GM19395 (cell line): ENCODE results near the gene SYTL1.

Experiments
- ATAC-seq: cut with Tn5 transposase; IDR thresholded peaks from one replicate; pipeline ENCODE4 v1.9.1; 2021; ENCODE audit warnings: mild to moderate bottlenecking, moderate library complexity; ENCODE audit not compliant: unreplicated experiment

The SYTL1 gene

DNA sequence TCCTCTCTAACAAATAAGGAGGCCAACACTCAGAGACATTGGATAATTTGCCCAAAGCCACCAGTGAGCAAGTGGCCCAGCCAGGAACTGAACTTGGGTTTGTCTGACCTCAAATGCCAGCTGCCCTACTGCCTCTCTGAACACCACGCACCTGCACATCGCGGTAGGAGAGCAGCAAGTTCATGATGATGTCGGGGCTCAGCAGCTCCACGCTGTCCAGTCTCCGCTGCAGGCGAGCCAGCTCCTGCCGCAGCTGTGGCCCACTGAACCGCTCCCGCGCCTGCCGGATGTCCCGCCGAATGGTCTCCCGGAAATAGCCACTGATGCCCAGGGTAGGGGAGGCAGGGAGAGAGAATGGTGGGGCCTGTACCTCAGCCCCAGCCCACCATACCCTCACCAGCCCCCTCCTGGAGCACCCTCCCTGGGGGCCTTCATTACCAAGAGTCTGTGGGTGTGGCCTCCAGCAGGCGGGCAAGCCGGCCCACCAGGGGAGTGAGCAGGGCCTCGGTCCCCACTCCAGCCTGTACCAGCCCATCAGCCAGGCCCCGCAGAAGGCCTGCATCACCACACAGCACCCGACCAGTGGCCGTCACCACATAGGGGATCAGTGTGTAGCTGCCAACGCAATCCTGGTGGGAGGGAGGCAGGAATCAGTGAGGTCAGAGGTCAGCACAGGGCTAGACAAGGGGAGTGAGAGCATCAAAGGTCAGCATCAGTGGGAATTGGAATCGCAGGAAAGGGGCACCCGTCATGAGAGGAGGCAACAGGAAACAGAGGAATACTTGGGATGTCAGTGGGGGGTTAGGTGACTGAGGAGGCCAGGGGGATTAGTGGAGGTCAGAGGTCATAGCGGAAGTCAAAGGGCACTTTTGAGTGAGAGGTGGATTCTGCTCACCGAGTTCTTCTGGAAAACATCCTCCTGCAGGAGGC lies 22.2 kb downstream of the SYTL1 start:
- no peak for ATAC-seq

DNA sequence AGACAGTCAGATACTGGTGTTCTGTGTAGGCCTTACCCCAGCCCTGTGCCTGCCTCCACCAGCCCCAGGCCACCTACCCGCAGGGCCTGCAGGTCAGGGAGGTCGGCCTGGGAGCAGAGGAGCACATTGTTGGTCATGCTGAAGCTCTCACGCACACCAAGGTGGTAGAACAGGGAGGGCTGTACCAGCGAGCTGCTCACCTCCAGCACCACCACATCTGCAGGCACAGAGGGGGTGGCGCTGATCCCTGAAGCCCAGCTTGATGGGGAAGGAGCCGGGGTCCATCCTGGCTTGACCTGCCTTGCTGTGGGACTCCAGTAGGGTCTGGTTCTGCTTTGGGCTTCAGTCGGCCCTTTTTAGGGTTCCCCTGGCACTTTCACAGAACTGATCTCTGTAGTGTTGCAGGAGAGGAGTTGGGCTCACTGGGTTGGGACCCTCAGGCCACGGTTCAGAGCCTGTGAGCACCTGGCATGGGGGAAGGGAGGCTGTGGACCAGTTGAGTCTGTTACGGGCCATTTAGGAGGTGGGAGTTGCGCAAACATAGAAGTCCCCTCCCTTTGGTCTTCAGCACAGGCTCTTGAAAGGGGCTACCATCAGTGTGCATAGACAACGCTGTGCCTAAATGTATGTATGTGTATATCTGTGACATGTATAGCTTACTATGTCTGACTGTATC lies 23.0 kb downstream of the SYTL1 start:
- no peak for ATAC-seq

DNA sequence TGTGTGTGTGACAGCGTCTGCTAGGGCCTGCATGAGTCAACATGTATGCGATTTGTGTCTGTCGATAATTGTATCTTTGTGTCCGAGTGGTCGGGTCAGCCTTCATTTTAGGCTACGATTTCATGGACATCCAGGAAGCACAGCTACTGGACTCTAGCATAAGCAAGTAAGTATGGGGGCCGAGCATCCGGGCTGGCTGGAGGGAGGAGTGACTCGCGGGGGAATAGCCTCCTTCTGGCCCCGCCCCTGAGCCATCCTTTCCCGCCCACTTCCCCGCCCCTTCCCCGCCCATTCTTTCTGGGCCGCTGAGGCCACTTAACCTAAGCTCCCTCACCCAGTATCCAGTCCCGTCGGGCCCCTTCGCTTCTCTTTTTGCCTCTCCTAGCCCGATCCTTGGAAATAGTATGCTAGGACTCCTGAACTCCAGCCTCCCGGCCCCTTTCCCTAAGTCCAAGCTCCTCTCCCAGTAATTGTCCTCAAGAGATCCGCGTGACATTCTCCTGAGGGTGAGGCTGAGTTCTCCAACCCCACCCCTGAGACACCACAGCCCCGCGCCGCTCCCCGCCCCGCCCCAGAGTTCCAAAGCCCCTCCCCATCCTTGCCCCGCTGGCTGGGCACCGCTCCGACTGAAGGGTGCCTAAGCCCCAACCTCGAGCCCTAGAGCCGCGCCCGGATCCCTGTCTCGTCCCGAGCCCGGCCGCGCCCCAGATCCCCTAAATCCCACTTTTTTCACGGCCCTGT lies 23.7 kb downstream of the SYTL1 start:
- ATAC-seq: no peak

DNA sequence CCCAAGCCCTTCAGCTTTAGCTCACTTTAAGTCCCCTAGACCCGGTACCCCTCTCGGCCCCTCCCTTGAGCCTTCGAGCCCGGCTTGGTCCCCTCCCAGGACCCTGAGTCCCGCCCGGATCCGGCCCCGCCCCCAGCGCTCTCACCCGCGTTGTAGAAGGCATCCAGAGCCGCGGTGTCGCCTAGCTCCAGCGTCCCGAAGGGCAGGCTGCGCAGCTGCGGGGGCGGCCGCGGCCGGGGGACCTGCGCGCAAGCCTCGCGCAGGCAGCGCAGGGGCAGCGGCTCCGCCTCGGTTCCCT lies 24.2 kb downstream of the SYTL1 start:
- no peak for ATAC-seq

DNA sequence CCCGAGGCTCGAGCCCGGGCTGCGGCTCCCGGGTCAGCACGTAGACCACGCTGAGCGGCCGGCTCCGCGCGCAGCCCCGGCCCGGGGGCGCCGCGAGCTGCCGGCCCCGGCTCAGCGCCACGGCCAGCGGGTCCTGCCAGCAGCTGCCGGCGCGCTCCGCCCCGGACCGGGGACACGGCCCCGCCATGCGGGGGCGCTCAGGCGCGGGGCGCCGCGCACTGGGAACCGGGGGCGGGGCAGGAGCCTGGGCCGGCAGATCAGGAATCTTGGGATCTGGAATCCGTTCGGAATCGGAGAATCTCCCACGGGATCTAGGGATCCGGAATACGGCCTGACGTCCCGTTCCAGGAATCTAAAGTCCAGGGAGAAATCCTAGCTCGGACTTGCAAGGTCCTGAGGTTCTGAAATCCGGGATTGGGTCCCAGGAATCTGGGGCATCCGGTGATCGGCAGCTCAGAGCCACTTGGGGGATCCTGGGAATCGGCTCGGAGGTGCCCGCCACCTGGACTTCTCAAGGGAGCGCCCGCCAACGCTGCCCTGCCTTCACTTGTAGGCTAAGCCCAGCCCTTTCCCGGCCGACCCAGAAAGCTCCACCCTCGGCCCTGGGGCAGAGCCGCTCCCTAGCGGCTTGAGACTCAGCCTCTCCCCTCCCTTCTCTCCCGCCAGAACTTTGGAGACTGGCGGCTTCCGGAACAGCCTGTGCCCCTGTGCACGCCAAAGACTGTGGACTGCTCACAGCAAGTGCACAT lies 24.8 kb downstream of the SYTL1 start, which contains the start of gene MAP3K6:
MAP3K6 (minus strand) TSS at position 551 of the 749 bp plus-strand sequence; CDS start at position 187, 364 bp downstream.
- no peak for ATAC-seq

DNA sequence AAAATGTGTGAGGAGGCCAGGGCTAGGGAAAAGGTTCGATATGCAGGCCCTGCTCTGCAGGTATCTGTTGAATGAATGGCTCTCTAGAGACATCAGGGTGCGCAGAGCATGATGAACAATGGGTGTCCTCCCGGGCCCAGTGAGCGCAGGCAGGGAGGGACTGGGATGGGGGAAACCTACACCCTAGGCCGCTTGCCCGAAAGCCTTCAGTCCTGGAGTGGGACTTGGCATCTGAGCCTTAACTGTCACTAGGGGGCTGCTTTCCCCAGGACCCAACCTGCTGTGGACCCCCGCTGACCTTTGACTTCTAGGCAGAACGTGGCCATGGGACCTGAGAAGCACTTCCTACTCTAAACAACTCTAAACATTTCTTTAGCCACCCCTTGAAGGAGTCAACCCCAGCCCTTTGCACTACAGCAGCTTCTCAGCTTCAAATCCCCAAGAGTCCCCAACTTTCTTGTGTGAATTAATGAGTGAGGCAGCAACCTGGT lies 25.4 kb downstream of the SYTL1 start:
- no peak for ATAC-seq

DNA sequence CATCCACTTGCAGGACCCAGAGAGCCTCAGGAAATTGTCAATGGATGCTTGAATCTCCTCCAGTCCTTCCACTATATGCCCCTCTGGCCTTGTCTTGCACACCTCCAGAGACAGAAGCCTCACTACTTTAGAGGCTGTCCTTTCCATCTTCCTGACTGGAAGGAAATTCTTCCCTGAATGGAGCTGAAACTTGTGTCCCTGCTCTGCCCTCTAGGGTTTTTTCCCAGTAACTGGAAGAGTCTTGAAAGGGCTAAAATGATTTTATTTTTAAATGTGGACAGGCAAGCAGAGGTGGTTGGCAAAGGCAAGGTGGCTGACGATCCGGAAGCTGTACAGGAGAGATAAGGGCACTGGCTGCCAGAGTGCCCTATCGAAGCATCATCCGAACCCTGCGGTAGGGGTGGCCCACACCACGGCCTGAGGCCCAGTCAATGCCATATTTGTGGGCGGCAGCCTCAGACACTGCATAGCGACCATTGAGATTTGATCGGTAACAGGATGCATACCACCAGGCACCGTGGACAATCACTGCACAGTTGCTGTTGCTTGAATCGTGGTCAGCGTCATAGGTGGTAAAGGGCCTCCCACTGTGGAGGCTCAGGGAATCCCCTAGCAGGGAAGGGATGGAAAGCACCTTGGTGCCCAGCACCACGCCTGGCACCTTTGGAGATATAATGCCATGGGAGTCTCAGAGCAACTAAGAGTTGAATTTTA lies 27.2 kb downstream of the SYTL1 start:
- ATAC-seq: no peak

DNA sequence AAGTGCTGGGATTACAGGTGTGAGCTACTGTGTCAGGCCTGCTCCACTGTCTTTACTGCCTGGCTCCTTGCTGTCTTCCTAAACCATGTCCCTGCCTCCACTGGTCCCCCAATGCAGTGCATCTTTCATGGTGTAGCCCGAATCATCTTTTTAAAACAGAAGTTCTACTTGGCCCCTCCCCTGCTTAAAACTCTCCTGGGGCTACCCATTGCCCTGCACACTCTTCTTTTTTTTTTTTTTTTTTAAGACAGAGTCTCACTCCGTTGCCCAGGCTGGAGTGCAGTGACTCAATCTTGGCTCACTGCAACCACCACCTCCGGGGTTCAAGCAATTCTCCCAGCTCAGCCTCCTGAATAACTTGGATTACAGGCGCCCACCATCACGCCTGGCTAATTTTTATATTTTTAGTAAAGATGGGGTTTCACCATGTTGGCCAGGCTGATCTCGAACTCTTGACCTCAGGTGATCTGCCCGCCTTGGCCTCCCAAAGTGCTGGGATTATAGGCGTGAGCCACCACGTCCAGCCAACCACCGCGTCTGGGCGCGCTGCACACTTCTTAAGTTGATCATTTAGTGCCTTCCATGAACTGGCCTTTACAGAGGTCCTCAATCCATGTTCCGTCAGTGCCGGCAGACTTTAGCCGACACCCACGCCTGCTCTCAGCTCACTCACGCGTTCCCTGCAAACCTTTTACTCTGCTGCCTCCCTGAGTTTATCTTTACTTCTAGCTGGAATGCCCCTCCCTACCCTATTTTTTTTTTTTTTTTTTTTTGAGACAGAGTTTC lies 30.4 kb downstream of the SYTL1 start:
- ATAC-seq: no peak

DNA sequence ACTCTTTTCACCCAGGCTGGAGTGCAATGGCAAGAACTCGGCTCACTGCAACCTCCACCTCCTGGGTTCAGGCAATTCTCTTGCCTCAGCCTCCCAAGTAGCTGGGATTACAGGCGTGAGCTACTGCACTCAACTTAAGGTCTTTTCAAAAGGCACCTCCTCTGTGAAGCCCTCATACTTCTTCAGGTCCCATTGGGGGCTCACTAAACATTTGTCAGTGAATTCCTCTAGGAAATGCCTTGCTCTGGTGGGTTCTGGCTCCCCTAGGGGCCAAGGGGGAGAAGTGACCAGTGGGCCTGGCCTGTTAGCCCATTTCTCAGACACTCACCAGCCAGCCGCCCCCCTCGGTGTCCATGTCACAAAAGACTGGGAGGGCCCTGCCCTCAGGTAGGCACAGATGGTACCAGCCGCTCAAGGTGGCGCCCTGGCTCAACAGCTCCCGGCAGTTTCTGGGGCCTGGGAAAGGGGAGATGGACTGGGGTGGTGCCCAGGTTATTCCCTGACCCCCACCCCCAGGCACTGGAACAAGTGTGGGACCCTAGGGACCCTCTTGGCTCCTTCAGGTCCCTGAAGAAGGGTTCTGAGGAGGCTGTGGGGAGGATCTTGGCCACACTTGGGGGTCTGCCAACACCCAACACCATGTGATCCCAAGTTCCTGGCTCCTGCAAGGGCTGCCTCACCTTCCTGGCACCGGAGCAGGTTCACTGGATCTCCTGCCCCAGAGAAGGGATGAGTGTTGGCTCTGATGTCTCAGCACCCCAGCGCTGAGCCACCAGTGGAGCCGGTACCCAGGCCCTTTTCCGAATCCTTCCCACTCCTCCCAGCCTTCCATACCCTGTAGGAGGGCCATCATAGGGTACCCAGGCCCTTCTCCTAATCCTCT lies 31.2 kb downstream of the SYTL1 start:
- no peak for ATAC-seq

DNA sequence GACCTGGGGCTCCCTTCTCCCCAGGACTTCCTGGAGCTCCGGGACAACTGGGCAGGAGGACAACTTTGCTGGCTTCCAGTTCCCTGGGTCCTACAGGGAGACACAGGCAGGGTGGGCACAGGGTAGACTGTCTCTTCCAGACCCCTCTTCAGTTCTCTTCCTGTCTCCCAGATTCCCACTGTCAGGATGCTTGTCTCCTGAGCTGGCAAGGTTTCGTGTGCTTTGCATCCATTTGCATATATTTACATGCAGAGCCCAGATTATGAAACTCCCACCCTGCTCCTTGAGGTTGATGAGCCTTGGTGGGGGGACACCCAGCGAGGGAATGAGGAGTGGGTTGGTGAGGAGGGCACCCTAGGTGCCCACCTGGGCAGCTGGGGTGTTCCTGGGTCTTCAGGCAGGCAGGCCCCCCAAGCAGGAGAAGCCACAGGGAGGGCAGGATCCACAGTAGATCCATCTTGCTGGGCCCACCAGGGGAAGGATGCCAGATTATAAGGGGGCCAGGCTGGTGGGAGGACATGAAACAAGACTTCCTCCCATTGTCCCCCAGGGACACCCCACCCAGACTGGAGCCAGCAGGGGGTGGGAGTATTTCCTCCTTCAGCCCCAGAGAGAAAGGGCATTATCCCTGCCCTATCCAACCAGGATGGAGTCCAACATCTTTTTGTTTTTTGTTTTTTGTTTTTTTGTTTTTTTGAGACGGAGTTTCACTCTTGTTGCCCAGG lies 32.7 kb downstream of the SYTL1 start, which contains the start of gene FCN3:
FCN3 (minus strand) TSS at position 463 of the 725 bp plus-strand sequence; CDS start at position 457, 6 bp downstream.
- ATAC-seq: no peak

DNA sequence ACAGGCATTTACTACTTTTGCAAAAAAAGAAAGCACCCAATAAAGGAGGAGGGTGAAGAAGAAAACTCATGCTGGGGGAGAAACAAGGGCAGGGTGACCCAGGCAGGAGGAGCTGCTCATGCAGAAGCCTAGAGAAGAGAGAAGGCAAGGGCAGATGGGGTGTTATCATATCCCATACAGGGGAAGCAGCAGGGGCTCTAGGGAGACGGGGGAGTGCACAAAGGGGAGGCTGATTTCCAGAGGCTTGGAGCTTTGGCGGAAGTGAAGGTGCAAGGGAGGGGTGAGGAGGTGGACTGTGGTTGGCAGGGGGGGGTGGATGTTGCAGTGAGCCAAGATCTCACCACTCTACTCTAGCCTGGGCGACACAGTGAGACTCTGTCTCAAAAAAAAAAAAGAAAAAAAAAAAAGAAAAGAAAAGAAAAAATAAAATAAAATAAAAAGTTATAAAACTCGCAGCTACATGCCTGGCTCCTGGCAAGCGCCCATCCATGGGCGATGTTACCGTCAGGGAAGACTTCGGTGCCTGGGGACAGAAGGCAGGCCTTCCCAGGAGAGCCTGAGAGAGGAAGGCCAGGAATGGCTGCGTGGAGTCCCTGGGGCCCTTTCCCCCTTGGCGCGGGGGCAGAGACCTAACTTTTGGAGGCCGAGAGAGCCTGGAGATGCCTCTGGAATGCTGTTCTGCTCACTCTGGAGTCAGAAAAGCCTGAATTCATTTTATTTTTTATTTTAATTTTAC lies 36.1 kb downstream of the SYTL1 start:
- no peak for ATAC-seq

DNA sequence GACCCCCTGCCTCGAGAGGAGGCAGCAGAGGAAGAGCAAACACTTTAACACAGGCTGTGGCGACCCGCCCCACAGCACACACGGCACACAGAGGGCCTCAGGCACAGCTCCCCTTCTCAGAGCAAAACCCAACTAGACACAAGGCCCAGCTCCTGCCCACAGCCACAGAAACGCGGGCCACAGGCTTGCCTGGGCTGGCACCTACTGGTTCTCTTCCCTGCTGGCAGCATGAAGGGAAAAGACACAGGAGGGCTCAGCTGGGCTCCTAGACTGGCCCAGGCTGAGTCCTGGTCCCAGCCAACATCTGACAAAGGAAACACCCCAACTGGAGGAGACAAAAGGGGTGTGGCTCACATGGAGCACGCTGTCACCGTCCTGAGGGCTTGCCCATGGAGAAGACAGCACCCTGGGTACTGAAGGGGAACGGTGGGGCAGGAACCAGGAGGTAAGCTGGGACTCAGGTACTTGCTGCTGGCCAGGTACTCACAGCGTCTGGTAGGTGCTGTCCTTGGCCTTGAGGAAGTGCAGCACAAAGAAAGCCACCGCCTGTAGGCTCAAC lies 37.8 kb downstream of the SYTL1 start:
- ATAC-seq: no peak

DNA sequence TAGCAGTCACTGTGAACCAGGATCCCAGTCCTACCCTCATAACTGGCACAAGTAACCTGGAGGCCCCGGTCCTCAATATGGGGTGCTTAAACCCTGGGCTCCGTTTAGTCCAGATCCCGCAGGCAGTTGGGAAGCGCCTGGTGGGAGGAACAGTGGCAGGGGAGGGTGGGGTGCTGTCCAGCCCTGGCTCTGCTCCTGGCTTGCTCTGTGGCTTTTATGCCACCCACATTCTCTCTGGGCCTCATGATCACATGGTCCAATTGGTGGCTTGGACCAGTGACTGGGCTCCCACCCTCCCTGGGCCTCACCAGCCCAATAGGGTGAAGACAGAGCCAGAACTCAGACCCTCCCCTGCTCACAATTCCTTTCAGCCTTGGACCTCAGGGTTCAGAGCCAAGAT lies 38.4 kb downstream of the SYTL1 start:
- ATAC-seq: no peak

DNA sequence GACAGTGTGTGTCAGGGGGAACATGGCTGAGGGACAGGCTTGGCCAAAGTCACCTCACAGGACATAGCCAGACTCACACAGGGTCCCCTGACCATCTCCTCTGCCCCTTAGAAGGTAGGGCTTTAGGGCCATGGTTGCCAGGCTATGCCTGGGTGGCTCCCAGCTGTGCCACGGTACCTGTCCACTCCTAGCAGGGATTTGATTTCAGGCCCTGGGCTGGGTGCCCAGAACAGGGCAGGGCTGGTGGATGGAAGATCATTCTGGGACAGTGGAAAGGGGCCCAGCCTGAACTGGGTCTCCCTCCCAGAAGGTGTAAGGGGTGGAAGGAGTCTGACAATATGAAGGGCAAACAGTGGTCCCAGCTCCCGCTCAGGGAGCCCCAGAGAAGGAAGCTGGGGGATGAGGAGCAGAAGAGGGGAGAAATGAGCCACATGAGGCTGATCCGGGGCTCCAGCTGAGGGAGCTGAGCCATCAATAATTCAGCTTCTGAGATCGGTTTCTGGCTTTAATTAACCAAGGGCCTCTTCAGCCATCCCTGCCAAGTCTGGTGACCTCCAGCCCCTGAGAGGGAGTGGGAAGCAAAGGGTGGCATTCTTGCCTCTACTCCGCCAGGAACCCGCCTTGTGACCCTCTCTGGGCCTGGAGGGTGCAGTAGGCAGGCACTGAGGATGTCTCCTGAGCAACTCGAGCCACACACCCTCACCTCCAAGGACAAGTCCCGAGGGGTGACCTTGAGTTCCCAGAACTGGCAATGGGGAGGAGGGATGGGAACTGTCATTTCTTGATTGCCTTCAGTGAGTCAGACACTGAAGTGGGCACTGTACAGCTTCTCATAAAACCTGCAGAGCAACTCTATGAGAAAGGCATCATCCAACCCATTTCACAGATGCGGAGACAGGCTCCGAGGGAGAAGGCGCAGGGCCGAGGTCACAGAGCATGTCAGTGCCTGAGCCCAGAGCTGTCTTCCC lies 39.2 kb downstream of the SYTL1 start:
- ATAC-seq: no peak

DNA sequence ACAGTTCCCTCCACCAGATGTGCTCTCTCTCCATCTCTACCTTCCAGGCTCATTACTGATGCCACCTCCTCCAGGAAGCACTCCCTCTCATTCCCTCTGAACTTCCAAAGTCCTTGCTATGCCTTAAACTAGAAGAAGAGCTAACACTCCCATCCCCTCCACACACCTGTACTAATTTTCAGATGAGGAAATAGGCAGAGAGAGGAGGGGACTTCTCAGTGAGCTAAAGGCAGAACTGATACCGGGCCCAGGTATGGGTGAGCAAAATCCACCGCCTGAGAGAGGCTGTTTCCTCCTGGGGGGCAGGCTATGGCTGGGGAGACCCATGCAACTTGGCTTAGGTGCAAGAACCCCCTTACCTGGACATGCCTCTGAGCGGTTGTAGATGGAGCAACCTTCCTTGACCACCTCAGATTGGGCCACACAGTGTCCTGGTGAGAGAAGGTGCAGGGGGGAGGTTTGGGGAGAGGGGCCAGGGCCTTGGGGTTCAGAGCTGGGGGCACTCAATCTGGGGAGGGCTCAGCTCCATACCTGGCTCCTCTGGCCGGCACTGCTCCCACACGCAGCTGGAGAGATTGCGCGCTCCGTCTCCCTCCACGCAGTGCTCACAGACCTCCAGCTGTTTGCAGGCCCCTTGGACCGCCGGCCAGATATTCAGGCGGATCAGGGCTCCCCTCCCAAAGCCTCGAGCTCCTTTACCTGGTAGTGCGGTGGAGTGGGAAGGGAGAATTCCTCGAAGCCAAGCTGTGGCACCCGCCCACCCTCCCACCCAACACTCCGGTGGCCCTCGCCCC lies 40.3 kb downstream of the SYTL1 start:
- no peak for ATAC-seq
